ENCODE data around the gene CXCL14. TPM values are rescaled to one million over a fixed set of nuclear protein-coding genes. Genes with fewer than 3 reads are reported as not detected.

Gene CXCL14
- total and polyA plus RNA-seq, 2 of the 4 experiments (the other 2 are of a cell fraction) = not detected

DNA sequence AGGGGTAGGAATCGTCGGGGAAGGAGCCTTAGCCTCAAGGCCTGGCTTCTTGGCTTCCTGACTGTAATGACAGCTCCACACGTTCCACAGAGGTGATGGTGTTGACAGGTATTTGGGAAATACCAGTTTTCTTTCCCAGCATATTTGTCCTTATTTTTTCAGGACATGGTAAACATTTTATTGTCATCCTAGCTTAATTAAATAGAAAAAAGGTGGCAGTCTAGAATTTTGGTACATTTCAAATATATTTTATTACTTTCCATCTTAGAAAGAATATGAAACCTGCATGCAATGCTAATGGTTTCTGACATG is 8.4 kb downstream of the CXCL14 start:
- no peak overlapping the region for H4K8ac ChIP-seq (ENCODE audit: low read depth in 2 of 2, low read length in 2 of 2)
- H3K18ac ChIP-seq (ENCODE audit: low read depth, low read length) = no peak overlapping the region
- H2AK5ac ChIP-seq (ENCODE audit: low read depth, low read length) = no peak overlapping the region
- TF ChIP-seq CEBPB (IDR thresholded peaks at IDR 0.05; ENCODE audit: low read depth, low read length) (no peak), CHD1 (IDR thresholded peaks at IDR 0.05; ENCODE audit: low read depth, low read length) (no peak), MAZ (IDR thresholded peaks at IDR 0.05; ENCODE audit: borderline replicate concordance, low read depth, low read length) (no peak)
- no peak overlapping the region for H3K4me3 ChIP-seq (ENCODE audit: insufficient read depth, low read depth, low read length)
- ATAC-seq (ENCODE audit: low read depth) = no peak
- DNase-seq = no peak
- ChIA-PET CTCF (interaction anchor here (0.6 to 1.5 kb wide), 3 partner anchors 10 to 104 kb away, joined by 3 to 8 read pairs (median 3); no protein-coding TSS in a partner anchor), POLR2A (ENCODE audit: unreplicated experiment) (no interaction called here)
- H2BK20ac ChIP-seq (ENCODE audit: low read depth, low read length) = no peak overlapping the region
- H2AK9ac ChIP-seq (replicated peaks; ENCODE audit: low read depth, low read length, poor library complexity) = no peak overlapping the region
- no peak overlapping the region for H3K9ac ChIP-seq (ENCODE audit: low read depth, low read length)
- no peak overlapping the region for H3K27ac ChIP-seq (ENCODE audit: insufficient read depth, low read length)
- no peak overlapping the region for H3K56ac ChIP-seq (ENCODE audit: extremely low read depth, insufficient read depth, low read length)
- WGBS, 2 experiments (ENCODE audit: extremely low coverage in 2 of 2, insufficient read length in 1 of 2) = no CpG with 5 or more reads among the region's 3 CpGs
- H3K23ac ChIP-seq (ENCODE audit: low read depth, low read length) = no peak overlapping the region
- no peaks in the 10 kb centered on the region for H4K20me1 ChIP-seq (ENCODE audit: insufficient read depth, low read length)
- H3K79me1 ChIP-seq (ENCODE audit: low read depth in 1 of 2, low read length in 2 of 2) = no peaks in the 10 kb centered on the region
- BruUV-seq (replicated peaks) = no TSS peak
- H2AFZ ChIP-seq (replicated peaks; ENCODE audit: low read length, poor library complexity) = no peak overlapping the region
- H3K36me3 ChIP-seq (ENCODE audit: control insufficient read depth, insufficient read depth, low read length) = no peaks in the 10 kb centered on the region
- in situ Hi-C loops (cut with MboI; ENCODE audit: low sequenced_read_pairs) = loop anchor here (25.0 kb wide), 1 partner anchor 642 kb away; no protein-coding TSS in a partner anchor
- H2BK15ac ChIP-seq (ENCODE audit: low read depth, low read length) = no peak overlapping the region
- H3K9me3 ChIP-seq (ENCODE audit: control insufficient read depth, insufficient read depth, low read length) = no peaks in the 10 kb centered on the region
- H3K14ac ChIP-seq (replicated peaks; ENCODE audit: low read depth, low read length) = no peak overlapping the region
- dilution Hi-C loops (cut with HindIII; ENCODE audit: low sequenced_read_pairs, unreplicated experiment) = loop anchor here (25.0 kb wide), 1 partner anchor 108 kb away; the partner anchor contains the start of gene TIFAB
- H4K91ac ChIP-seq (ENCODE audit: insufficient read depth, low read depth, low read length) = no peak overlapping the region
- H4K5ac ChIP-seq (ENCODE audit: low read depth, low read length) = no peak overlapping the region
- no peaks in the 10 kb centered on the region for H3K4me1 ChIP-seq (ENCODE audit: control insufficient read depth, insufficient read depth, low read length)
- no peak overlapping the region for H2BK120ac ChIP-seq (ENCODE audit: low read depth, low read length)
- peaks cover 28% of the 10 kb centered on the region; the same call in 1 of the 2 replicates for H3K27me3 ChIP-seq (ENCODE audit: control insufficient read depth, insufficient read depth, low read length)
- H3K4ac ChIP-seq (ENCODE audit: low read depth, low read length) = no peak overlapping the region
- intact Hi-C loops (cut with micrococcal nuclease) = no loop called here
- H3K9me1 ChIP-seq (ENCODE audit: insufficient read depth, low read length) = no peaks in the 10 kb centered on the region
- H3K4me2 ChIP-seq (ENCODE audit: low read depth, low read length) = no peak overlapping the region
- H2BK5ac ChIP-seq (ENCODE audit: low read depth, low read length, poor library complexity, severe bottlenecking) = no peak overlapping the region

Data from IMR-90 (cell line).